Measurements from ENCODE around the gene IDH3G.

IDH3G gene

DNA sequence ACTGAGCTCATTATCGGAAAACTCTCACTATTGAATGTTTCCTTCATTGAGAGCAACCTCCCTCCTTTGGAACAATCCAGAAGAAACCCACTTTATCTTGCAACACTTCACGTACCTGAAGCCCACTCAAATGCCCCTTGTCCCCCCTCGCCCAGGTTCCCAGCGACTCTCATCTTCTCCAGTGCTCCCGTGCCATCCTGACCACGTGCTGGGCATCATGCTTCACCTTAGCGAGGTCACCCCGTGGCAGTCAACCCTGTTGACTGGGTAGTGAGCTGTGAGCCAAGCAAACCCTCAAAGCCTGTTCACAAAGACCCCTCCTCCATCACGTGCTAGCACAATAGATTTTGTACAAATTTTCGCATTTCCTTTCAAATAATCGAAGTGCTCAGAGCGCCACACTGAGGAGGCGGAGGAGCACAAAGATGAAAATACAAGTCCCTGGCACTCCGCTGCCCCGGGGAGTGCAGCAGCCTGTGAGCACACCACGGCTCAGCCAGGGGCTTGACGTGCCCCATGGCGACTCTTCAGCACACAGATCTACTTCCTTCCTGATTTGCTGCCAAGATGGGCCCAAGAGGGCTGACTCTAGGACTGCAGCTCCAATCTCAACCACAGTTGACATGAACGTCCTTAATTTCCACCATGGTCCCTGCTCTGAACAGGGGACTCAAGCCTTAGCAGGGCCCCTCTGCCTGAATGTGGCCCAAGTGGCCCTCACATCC is 20.6 kb upstream of the IDH3G start:
- DNase-seq, result no peak

- DNase-seq, result no peak
These were observed 19.0 kb upstream of the IDH3G start for GRCh38 chrX:153813161-153813560.

DNA sequence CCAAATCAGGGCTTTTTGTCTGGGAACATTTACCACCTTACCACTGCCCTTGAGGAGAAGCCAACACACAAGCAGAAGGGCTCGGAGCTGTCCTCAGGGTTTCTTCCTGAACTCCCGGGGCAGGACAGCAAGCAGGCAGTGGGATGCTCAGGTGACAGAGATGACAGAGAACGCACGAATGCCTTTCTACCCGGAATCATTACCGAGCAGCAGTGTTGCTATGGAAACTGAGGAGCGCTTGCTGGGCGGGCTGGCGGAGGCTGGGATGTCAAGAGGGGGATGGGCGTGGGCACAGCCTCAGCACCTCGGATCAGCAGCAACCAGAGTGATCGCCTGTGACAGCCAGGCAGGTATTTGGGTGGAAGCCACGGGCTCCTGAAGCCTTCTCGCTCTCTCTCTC is 18.0 kb upstream of the IDH3G start:
- no peak for DNase-seq

- DNase-seq, result no peak
These were observed 13.8 kb upstream of the IDH3G start for GRCh38 chrX:153807976-153808375.

DNA sequence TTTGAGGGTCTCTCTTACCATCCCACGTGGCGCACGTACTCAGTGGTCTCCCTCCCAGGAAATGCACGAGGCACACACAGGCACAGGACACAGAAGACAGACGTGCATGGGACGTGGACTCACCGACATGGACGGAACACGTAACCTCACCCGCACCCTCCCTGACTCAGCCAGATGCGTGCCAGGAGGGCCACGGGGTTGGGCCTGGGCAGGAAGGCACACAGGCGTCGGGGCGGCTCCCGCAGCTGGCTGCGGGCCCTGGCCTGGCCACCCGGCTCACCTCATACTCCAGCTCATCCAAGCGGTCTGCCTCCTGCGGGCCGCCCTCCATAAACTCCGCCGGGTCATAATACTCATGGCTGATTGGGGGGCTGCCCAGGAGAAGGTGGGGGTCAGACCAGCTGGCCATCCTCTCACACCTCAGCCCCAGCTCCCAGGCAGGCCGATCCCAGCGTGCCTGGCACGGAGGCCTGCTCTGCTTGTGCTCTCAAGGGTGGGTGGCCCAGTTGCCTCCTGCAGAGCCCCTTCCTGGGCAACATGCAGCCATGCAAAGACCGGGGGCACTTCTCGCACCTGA is 12.9 kb upstream of the IDH3G start:
- DNase-seq, result no peak

DNA sequence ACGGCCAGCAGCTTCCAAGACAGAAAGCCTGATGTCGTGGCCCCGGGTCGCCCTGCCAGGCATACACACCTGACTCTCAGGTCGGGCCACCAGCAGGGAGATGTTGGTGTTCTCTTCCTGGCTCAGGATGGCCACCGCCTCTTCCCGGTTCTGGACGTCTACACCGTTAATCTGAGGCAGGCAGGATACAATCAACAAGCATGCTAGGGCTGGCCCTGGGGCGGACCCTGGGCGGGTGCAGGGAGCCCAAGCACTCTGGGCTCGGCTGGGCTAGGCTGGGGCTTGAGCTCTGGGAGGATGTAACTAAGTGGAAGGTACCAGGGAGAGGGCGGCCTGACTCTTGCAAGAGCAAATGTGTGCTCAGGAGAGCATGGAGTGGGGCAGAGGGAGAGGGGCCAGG is 11.3 kb upstream of the IDH3G start:
- DNase-seq, result no peak

GRCh38 chrX:153804621-153805020 is 10.4 kb upstream of the IDH3G start:
- DNase-seq, result no peak

- DNase-seq, result no peak
These were observed 10.0 kb upstream of the IDH3G start for GRCh38 chrX:153804100-153804595.

DNA sequence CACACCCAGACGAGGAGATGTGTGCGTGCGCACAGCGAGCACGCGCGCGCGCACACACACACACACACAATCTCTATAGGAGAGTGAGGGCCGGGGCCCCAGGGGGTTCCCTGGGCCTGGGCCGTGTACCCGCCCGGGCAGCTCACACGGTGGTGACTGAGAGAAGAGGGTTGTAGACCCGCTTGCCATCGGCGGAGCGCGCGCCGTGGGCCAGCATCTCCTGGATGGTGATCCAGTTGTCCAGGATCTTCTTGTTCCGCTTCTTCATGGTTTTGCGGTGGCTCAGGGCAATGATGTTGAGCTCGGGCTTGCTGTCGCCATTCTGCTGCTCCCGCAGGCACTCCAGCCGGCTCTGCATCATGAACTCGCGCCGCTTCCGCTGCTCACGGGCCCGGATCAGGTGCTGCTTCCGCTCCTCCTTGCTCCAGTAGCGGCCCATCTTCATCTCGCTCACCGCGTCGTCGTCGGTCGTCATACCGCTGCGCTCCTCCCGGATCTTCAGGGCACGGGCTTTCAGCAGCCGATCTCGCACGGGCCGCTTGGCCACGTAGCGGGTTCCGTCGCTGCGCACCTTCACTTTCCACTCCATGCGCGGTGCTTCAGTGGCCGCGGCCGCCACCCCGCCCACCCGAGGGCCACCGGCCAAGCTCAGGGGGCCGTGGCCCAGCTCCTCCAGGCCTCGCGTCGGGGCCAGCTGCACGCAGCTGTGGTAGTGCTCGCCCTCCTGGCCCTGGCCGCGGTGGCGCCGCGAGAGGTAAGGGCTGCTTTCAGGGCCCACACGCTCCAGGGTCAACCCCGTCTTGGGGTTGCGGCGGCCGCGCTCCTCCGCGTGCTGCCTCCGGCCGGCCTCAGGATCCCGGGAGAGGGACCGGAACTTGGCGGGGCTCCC is 9.3 kb upstream of the IDH3G start:
- no peak for DNase-seq

- no peak for DNase-seq
These were observed 8.4 kb upstream of the IDH3G start for GRCh38 chrX:153802513-153803045.

GRCh38 chrX:153801669-153802068 is 7.5 kb upstream of the IDH3G start:
- DNase-seq, result no peak

DNA sequence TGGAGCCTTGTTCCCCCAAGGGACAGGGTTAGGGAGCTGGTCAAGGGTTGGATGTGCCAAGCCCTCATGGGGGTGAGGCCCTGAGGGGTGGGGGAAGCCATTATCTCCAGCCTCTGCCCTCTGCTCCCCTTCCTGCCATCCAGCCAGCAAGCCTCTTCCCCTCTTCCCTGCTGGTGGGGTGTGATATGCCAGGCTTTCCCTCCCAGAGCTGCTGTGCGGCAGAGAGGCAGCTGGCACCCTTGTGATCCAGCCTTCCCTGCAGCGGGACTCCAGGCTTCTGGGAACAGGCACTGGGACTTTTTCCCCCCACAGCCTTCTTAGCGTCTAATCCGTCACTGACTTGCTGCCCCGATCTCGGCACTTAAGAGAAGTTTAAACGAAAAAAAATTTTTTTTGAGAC is 6.6 kb upstream of the IDH3G start:
- no peak for DNase-seq

GRCh38 chrX:153800177-153800722 is 6.1 kb upstream of the IDH3G start:
- peak; percentile 4 for DNase-seq

DNA sequence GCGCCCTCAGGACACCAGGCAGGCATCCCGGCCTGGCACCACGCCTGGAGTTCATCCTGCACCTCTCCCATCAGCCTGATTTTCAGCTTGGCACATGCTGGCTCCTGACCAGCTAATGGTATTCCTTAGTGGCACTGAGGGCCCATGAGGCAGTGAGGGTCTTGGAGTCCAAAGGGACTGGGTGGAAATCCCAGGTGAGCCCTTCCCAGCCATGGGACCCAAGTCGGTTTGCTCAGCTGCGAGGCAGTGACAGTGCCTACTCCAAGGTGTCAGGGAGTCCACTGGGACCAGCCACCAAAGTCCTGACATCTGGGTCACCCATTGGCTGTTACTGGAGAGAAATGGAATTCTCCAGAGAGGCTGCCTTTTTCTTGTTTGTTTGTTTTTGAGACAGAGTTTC is 5.2 kb upstream of the IDH3G start:
- no peak for DNase-seq

- no peak for DNase-seq
These were observed 3.3 kb upstream of the IDH3G start for GRCh38 chrX:153797415-153798015.

GRCh38 chrX:153794897-153795816 is 982 bp upstream of the IDH3G start:
- DNase-seq, result no peak

- DNase-seq, result no peak
These were observed 884 bp downstream of the IDH3G start for GRCh38 chrX:153793291-153793690.

GRCh38 chrX:153792368-153792767 is 1.8 kb downstream of the IDH3G start:
- DNase-seq, result no peak

DNA sequence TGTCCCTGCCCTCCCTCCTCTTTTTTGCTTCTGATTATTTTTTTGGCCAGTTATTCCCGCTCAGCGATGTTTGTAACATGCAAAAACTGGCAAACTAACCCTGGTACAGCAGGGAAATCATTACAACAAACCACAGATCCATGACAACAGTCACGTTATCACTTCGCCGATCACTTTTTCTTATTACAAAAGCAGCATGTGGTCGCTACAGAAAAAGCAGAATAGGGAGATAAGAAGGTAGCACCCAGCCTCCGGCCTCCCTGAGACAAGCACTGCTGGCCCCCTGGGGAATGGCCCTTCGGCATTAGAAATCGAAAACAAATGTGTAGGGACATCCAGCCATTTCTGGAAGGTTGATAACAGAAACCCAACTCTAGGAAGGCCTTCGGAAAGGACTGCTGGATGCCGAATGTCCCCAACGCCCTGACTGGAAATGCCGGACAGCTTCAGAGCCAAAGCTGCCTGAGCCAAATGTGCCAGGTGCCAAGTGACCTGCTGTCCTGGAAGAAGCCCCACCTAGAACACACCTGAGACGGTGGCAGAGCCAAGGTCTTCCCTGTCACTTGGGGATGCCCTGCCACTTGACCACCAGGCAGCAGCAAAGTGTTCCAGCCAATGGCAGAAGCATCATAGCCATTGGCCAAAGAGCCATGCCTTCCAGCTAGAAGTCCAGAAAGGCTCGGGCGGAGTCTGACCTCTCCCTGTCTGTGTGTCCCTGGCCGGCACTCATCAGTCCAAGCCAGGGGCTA is 2.9 kb downstream of the IDH3G start:
- DNase-seq, result no peak

DNA sequence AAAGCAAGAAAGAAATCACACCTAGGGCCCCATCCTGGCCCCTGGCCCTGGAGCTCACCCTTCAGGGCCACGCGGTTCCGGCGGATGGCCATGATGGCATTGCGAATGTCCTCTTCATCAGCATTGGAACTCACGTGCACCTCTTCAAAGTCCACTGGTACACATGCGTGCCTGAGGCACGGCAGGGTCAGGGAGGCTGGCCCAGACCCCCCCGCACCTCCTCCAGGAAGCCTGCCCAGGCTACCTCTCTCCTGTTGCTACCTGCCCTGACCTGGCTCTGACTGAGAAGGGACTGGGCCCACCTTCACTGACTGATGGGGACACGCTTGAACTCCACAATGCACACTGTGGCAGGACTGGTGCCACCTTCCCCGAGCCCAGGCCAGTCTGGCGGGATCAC is 4.5 kb downstream of the IDH3G start:
- DNase-seq, result no peak

DNA sequence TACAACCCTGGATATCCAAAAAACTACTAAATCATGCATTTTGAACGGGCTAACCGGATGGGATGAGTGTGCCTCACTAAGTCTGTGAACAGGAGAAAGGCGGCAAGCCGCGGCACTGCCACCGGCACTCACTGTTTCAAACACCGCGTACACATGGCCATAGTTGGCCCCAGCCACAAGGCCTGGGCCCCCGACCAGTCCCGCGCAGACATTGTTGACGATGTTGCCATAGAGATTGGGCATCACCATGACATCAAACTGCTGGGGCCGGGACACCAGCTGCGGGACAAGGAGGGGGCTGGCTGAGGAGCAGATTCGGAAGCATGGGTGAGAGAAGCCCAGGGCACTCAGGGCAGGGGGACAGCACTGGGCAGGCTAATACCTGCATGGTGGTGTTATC is 7.5 kb downstream of the IDH3G start:
- no peak for DNase-seq
